ENCODE measurements around the gene STK24. TPM values are rescaled to one million over a fixed set of nuclear protein-coding genes. Genes with fewer than 3 reads are reported as not detected.

Gene STK24
- total RNA-seq, 2 donors from 2014 or later = 122 to 137 TPM

DNA sequence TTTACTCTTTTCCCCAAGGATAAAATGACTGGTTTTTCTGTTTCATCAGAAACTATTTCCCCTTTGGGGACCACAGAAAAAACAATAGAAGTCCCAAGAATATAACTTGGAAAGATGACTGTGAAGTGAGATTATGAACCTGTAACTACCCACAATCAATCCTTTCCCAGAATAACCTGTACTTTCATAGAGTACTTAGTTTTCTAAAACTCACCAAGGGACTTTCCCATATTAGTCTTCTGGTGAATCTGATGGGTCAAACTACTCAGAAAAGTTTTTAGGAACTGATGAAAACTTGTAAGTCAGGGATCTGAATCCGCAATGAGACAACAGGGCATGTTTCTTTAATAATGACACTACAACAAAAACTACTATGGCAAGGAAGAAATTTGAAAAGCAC, 62.6 kb downstream of the STK24 start:
- ATAC-seq = peak in 1 of 2 donors; percentile 19
- peaks cover 16 to 50% of the 10 kb centered on the region in 2 donors for H3K36me3 Mint-ChIP-seq
- peak overlapping the region; percentile 8 to 93 for H3K27ac Mint-ChIP-seq
- no peaks in the 10 kb centered on the region for H3K9me3 Mint-ChIP-seq
- DNase-seq (ENCODE audit: low spot score in 2 of 2) = no peak

DNA sequence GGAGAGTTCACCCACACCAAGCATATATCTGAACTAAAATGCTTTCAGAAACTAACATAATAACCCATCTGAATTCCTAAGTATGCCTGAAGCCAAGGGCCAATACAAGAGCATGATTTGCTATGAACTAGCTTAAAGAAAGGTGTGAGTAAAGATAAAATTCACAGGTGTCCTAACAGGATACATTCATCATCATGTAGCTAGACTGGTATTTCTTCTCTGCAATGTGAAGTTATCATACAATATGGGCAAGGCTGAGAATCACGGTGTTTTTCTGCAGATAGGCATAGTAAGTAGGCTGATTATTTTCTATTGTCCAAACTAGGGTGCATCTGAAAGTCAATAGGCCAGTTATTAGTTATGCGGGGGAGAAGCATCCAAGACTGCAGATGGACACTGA, 63.1 kb downstream of the STK24 start:
- Mint-ChIP-seq H3K36me3 (peaks cover 16 to 50% of the 10 kb centered on the region in 2 donors), H3K27ac (peak overlapping the region in 1 of 2 donors; percentile 93), H3K9me3 (no peaks in the 10 kb centered on the region)
- no peak for DNase-seq (ENCODE audit: low spot score in 2 of 2)
- no peak for ATAC-seq

GRCh38 chr13:98512774-98513665, 63.9 kb downstream of the STK24 start:
- no peak for ATAC-seq
- peak overlapping the region in 1 of 2 donors; percentile 93 for H3K27ac Mint-ChIP-seq
- DNase-seq (ENCODE audit: low spot score in 2 of 2) = no peak
- no peaks in the 10 kb centered on the region for H3K9me3 Mint-ChIP-seq
- peaks cover 15 to 44% of the 10 kb centered on the region in 2 donors for H3K36me3 Mint-ChIP-seq

DNA sequence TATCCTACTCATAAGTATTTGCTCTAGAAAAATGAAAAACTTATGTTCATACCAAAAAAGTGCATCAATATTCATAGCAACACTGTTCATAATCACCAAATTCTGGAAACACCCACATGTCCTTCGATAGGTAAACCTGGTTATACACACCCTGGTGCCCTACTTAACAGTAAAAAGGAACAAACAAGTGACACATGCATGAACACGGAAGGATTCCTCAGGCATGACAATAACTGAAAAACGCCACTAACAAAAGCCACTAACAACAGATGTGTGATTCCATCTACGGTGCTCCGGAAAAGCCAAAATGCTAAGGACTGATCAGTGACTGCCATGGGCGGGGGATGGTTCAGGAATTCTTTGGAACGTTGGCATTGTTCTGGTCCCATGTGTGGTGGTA, 65.5 kb downstream of the STK24 start:
- DNase-seq (ENCODE audit: low spot score in 2 of 2) = no peak

GRCh38 chr13:98510156-98510509, 66.8 kb downstream of the STK24 start:
- peak overlapping the region; percentile 81 to 96 for H3K27ac Mint-ChIP-seq
- H3K36me3 Mint-ChIP-seq = peaks cover 9 to 39% of the 10 kb centered on the region in 2 donors
- ATAC-seq (no peak), DNase-seq (ENCODE audit: low spot score in 2 of 2) (no peak)
- H3K9me3 Mint-ChIP-seq = no peaks in the 10 kb centered on the region

More for the DNA sequence above, 65.5 kb downstream of the STK24 start:
- Mint-ChIP-seq H3K9me3 (no peaks in the 10 kb centered on the region), H3K36me3 (peaks cover 9 to 35% of the 10 kb centered on the region in 2 donors), H3K27ac (peak overlapping the region in 1 of 2 donors; percentile 44)
- no peak for ATAC-seq

DNA sequence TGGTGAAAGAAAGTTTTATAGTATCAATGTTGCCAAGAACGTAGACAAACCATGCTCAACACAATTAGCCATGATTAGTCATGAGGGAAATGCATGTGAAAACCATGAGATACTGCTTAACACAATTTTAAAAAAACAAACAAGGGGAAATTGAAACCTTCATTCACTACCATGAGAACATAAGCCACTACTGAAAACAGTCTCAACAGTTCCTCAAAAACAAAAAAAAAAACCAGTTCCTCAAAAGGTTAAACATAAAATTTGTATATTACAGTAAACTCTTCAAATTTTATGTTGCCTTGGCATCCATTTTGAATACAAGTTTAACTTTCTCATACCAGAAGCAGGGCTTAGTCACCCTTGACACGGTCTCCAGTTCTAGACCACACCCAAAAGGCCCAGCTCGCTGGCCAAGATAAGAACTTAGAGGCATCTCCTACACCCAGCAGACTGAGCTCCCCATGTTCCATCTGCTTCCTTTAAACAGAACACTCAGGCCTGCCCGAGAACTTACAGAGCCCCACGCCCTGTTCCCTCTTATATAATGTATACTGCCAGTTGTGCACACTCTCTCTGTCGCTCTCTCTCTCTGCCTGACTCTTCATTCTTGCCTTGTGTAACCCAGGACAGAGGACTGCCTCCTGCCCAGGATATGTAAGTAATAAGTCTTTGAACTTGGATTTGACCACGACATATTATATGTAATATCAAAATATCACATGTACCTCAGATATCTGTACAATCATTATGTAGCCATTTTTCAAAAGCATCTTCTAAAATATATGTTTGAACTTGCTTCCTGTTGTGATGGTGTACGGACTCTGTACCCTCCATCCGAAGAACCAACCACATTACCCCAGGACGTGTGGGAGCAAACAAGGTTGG, 67.4 kb downstream of the STK24 start:
- DNase-seq (ENCODE audit: low spot score in 2 of 2) (peak in 1 of 2 donors; percentile 45), ATAC-seq (peak; percentile 82 to 84)
- Mint-ChIP-seq H3K36me3 (peaks cover 9 to 39% of the 10 kb centered on the region in 2 donors), H3K9me3 (no peaks in the 10 kb centered on the region), H3K27ac (peak overlapping the region; percentile 81 to 96)

DNA sequence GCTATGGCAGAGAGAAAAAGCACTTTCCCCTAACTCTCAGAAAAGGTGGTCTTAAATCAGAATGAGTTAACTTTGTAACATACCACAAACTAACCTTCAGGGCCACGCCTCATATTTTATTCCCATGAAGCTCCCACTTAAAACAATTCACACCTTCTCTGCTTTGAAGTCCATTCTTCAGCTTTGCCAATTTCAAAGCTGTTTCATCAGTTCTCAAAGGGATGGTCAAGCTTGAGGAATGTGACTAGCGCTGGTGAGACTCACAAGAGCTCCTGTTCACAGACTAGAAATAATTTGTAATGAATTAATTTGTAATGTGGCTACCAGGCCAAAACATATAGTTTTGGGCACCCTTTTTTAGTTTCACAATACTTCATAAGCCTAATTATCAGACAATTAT, 68.2 kb downstream of the STK24 start:
- H3K36me3 Mint-ChIP-seq = peaks cover 9 to 38% of the 10 kb centered on the region in 2 donors
- DNase-seq (ENCODE audit: low spot score in 2 of 2) (no peak), ATAC-seq (no peak)
- H3K9me3 Mint-ChIP-seq = no peaks in the 10 kb centered on the region
- peak overlapping the region in 1 of 2 donors; percentile 81 for H3K27ac Mint-ChIP-seq

GRCh38 chr13:98508280-98508679, 68.6 kb downstream of the STK24 start:
- DNase-seq (ENCODE audit: low spot score in 2 of 2) (no peak), ATAC-seq (no peak)
- H3K27ac Mint-ChIP-seq = peak overlapping the region; percentile 60 to 81
- H3K9me3 Mint-ChIP-seq = no peaks in the 10 kb centered on the region
- peaks cover 9 to 35% of the 10 kb centered on the region in 2 donors for H3K36me3 Mint-ChIP-seq

DNA sequence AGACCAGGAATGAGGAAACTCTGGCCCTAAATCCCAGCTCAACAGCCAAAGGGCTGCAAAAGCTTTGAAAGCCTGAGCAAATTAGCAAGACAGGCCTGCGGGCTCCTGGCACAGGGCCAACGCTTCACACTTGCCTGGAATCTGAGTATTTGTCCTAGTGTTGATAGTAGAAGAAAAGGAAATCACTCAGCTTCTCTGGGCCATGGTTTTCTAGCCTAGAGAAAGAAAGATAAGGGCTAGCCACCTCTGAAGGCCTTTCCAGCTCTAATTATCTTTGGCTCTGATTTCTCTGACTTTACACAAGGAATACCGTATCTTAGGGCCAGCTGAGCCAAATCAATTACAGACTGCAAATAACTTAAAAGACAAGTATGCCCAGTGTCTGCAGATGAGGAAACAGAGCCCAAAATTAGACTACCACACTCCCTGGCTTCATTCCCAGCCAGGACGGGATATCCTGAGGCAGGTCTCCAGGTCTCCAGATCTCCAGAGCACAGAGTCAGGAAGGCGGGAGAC, 69.6 kb downstream of the STK24 start:
- ATAC-seq (no peak), DNase-seq (ENCODE audit: low spot score in 2 of 2) (no peak)
- no peaks in the 10 kb centered on the region for H3K9me3 Mint-ChIP-seq
- peak overlapping the region in 1 of 2 donors; percentile 68 for H3K27ac Mint-ChIP-seq
- H3K36me3 Mint-ChIP-seq = peaks cover 9 to 31% of the 10 kb centered on the region in 2 donors

DNA sequence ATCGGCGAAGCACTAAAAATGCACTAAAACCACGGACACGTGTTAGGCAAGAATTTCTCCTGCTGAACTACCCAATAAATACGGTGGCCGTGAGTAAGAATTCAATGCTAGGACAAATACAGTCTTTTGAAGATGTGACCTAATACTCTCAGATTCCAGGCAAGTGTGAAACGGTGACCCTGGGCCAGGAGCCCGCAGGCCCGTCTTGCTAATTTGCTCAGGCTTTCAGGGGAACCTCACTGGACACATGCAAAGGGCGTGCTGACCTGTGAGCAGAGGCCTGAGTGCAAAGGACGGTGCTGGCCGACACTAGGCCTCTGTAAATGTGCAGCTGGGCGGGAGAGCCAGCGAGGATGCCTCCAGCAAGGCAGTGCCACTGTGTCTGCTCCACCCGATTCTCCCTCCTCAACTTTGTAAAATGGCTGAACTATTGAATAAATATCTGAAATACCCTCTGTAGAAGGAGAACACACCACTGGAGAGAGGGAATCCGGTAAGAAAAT, 70.1 kb downstream of the STK24 start:
- ATAC-seq (no peak), DNase-seq (ENCODE audit: low spot score in 2 of 2) (no peak)
- no peak overlapping the region for H3K27ac Mint-ChIP-seq
- no peaks in the 10 kb centered on the region for H3K9me3 Mint-ChIP-seq
- peaks cover 9 to 25% of the 10 kb centered on the region in 2 donors for H3K36me3 Mint-ChIP-seq

DNA sequence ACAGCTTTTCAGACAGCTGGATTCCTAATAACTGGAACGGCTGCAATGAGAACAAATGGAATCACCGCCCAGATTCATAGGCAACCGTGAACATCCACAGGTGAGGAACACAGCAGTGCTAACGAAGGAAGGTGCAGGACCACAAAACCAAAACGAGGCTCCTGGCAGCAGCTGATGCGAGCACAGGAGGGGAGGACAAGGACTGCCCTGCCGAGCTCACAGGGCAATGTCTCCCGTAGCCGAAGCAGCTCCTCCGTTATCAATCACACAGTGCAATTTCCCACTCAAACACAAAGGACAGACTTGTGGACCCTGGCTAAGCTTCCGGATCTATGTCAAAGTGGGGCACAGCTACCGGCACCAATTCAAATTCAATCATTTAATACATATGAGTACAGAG, 70.6 kb downstream of the STK24 start:
- Mint-ChIP-seq H3K36me3 (peaks cover 9 to 24% of the 10 kb centered on the region in 2 donors), H3K9me3 (no peaks in the 10 kb centered on the region), H3K27ac (peak overlapping the region in 1 of 2 donors; percentile 53)
- ATAC-seq (no peak), DNase-seq (ENCODE audit: low spot score in 2 of 2) (no peak)

DNA sequence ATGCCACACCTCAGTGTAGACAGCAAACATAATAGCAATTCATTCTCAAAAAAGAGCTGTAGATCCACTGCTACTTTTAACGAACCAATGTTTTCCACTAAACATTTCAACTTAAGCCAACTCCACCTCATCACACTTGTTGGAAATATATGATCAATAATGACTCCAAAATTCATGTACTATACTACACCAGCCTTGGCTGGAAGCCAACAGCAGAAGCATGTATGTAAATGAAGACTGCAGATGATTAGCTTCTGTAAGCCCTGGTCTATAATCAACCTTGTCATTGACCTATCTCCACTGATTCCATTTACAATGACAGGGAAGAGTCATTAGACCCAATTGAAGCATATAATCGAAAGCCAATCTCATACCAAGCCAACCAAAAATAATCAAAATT, 71.7 kb downstream of the STK24 start:
- Mint-ChIP-seq H3K9me3 (no peaks in the 10 kb centered on the region), H3K27ac (peak overlapping the region in 1 of 2 donors; percentile 6), H3K36me3 (peaks cover 6 to 14% of the 10 kb centered on the region in 2 donors)
- DNase-seq (ENCODE audit: low spot score in 2 of 2) (no peak), ATAC-seq (no peak)

GRCh38 chr13:98504371-98504963, 72.4 kb downstream of the STK24 start:
- H3K27ac Mint-ChIP-seq = peak overlapping the region in 1 of 2 donors; percentile 62
- H3K36me3 Mint-ChIP-seq = peaks cover 0 to 18% of the 10 kb centered on the region in 2 donors
- no peak for DNase-seq (ENCODE audit: low spot score in 2 of 2)
- H3K9me3 Mint-ChIP-seq = no peaks in the 10 kb centered on the region
- ATAC-seq = peak; percentile 82 to 99

GRCh38 chr13:98504029-98504351, 72.9 kb downstream of the STK24 start:
- Mint-ChIP-seq H3K9me3 (no peaks in the 10 kb centered on the region), H3K36me3 (peaks cover 0 to 23% of the 10 kb centered on the region in 2 donors), H3K27ac (peak overlapping the region in 1 of 2 donors; percentile 62)
- ATAC-seq = peak in 1 of 2 donors; percentile 14
- DNase-seq (ENCODE audit: low spot score in 2 of 2) = no peak

GRCh38 chr13:98503175-98504028, 73.5 kb downstream of the STK24 start:
- H3K36me3 Mint-ChIP-seq = peaks cover 0 to 25% of the 10 kb centered on the region in 2 donors
- no peaks in the 10 kb centered on the region for H3K9me3 Mint-ChIP-seq

More at GRCh38 chr13:98503175-98504028, 73.5 kb downstream of the STK24 start:
- DNase-seq (ENCODE audit: low spot score in 2 of 2) (no peak), ATAC-seq (no peak)
- peak overlapping the region in 1 of 2 donors; percentile 62 for H3K27ac Mint-ChIP-seq
